Nephron progenitor cell (in vitro differentiated cells): ENCODE measurements around the gene TM9SF1.

Source experiments
- DNase-seq: peaks from one replicate; pipeline ENCODE4 v3.0.0; 2021
- H3K27ac Mint-ChIP-seq: 2 replicates; pipeline ENCODE4 v1.8.0; 2021; ENCODE audit warnings: mild to moderate bottlenecking, moderate library complexity, mixed read lengths
- H3K27me3 Mint-ChIP-seq: 2 replicates; pipeline ENCODE4 v1.8.0; 2021; ENCODE audit warnings: mild to moderate bottlenecking, low read depth, mixed read lengths; ENCODE audit not compliant: poor library complexity
- H3K36me3 Mint-ChIP-seq: 2 replicates; pipeline ENCODE4 v1.8.0; 2021; ENCODE audit warnings: low read depth, mixed read lengths
- H3K4me1 Mint-ChIP-seq: 2 replicates; pipeline ENCODE4 v1.8.0; 2021; ENCODE audit warnings: mixed read lengths
- H3K4me3 Mint-ChIP-seq: 2 replicates; pipeline ENCODE4 v1.8.0; 2021; ENCODE audit warnings: mild to moderate bottlenecking, moderate library complexity, mixed read lengths
- H3K9me3 Mint-ChIP-seq: 2 replicates; pipeline ENCODE4 v1.8.0; 2021; ENCODE audit warnings: mild to moderate bottlenecking, moderate library complexity, mixed read lengths
- CTCF ChIP-seq: fragments of 200-600 bp; sonication (generic); IDR thresholded peaks from 2 replicates; pipeline ENCODE4 v1.5.0; 2021; ENCODE audit warnings: antibody characterized with exemption

Gene TM9SF1

GRCh38 chr14:24144451-24144850, 50.8 kb downstream of the TM9SF1 start:
- Mint-ChIP-seq H3K9me3 (no peaks in the 10 kb centered on the region), H3K27me3 (no peaks in the 10 kb centered on the region), H3K36me3 (peaks cover 23% of the 10 kb centered on the region), H3K4me3 (no peak overlapping the region), H3K4me1 (peaks cover 61% of the 10 kb centered on the region), H3K27ac (no peak overlapping the region)
- no peak for DNase-seq
- TF ChIP-seq CTCF = no peak

GRCh38 chr14:24143511-24143910, 51.7 kb downstream of the TM9SF1 start:
- Mint-ChIP-seq H3K27ac (no peak overlapping the region), H3K27me3 (no peaks in the 10 kb centered on the region), H3K36me3 (peaks cover 24% of the 10 kb centered on the region), H3K9me3 (no peaks in the 10 kb centered on the region), H3K4me1 (peaks cover 62% of the 10 kb centered on the region), H3K4me3 (no peak overlapping the region)
- DNase-seq = no peak
- TF ChIP-seq CTCF = no peak

GRCh38 chr14:24141097-24141880, 54.0 kb downstream of the TM9SF1 start, which contains the start of gene EMC9:
Gene EMC9, minus strand, starts transcription at chr14:24141591. Its CDS starts 287 bp downstream, at chr14:24141304.
- H3K36me3 Mint-ChIP-seq = peaks cover 33% of the 10 kb centered on the region
- H3K27ac Mint-ChIP-seq = peak within 1 kb of the TSS; percentile 88
- no peak for TF ChIP-seq CTCF
- peaks cover 69% of the 10 kb centered on the region for H3K4me1 Mint-ChIP-seq
- H3K4me3 Mint-ChIP-seq = peak within 1 kb of the TSS; percentile 95
- H3K27me3 Mint-ChIP-seq = peaks cover 9% of the 10 kb centered on the region
- no peaks in the 10 kb centered on the region for H3K9me3 Mint-ChIP-seq
- DNase-seq = peak; percentile 99

- Mint-ChIP-seq H3K27me3 (peaks cover 18% of the 10 kb centered on the region), H3K9me3 (no peaks in the 10 kb centered on the region), H3K27ac (no peak overlapping the region), H3K4me3 (peak overlapping the region; percentile 95), H3K36me3 (peaks cover 30% of the 10 kb centered on the region), H3K4me1 (peaks cover 58% of the 10 kb centered on the region)
- TF ChIP-seq CTCF = no peak
- DNase-seq = no peak
These were observed 55.8 kb downstream of the TM9SF1 start for GRCh38 chr14:24139272-24139934.
